ENCODE measurements around the gene DNAJB8.

The DNAJB8 gene

DNA sequence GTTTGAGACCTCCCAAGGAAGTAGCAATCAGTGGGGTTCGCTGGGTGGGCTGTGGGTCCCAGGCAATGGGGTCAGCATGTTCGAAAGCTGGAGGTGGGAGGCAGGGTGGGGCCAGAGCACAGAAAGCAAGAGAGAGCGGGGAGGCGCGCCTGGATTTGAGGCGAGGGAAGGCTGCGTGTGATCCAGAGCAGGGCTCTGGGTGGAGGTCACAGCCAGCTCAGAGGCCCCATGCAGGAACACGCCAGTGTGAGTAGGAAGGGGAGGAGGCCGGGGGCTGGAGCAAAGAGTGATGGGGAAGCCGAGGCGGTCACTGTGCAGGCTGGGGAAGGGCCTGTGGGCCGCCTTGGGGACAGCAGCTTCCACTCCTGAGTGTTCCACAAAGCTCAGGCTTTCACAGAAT, 8.8 kb downstream of the DNAJB8 start:
- no peak for DNase-seq (ENCODE audit: extremely low read depth, low read depth)
- TF ChIP-seq, protein P1, sequence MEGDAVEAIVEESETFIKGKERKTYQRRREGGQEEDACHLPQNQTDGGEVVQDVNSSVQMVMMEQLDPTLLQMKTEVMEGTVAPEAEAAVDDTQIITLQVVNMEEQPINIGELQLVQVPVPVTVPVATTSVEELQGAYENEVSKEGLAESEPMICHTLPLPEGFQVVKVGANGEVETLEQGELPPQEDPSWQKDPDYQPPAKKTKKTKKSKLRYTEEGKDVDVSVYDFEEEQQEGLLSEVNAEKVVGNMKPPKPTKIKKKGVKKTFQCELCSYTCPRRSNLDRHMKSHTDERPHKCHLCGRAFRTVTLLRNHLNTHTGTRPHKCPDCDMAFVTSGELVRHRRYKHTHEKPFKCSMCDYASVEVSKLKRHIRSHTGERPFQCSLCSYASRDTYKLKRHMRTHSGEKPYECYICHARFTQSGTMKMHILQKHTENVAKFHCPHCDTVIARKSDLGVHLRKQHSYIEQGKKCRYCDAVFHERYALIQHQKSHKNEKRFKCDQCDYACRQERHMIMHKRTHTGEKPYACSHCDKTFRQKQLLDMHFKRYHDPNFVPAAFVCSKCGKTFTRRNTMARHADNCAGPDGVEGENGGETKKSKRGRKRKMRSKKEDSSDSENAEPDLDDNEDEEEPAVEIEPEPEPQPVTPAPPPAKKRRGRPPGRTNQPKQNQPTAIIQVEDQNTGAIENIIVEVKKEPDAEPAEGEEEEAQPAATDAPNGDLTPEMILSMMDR (IDR thresholded peaks at IDR 0.05; ENCODE audit: low read depth, low read length), result no peak

DNA sequence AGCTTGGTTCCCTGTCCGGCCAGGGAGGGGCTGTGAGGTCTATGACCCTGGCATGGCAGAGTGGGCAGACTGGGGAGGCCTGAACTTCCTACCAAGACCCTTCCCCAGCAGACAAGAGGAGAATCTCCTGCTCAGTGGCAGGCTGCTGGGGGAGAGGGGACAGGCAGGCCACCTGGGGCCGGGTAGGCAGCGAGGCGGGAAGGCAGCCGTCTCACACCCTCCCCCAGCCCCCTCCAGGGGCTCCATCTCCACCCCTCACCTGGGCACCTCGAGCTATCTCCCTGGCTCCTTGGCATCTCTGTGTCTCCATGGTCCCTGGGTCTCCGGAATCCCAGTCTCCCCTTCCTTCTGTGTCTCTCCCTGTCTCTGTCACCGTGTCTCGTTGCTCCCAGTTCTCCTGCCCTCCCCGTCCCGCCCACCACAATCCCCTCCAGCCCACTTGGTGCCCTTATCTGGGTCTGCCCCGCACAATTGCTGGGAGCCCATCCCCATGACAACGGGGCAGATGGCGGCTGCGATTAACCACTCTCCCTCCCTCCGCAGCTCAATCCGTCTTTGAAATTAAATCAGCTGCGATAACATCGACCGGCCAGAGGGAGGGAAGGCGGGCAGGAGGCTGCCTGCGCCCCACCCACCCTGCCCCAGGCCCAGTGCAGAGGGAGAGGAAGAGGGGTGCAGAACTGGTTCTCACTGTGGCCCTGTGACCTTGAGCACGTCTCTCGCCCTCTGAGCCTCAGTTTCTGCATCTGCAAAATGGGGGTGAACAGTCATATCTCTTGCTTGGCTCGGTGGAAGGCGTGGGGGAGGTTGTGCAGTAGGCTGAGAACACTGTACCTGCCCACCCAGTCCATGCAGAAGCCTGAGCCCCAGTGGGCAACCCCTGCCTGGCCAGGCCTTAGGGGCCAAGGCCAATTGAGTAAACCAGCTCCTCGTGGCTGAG, 9.6 kb downstream of the DNAJB8 start:
- TF ChIP-seq, protein P1 (IDR thresholded peaks at IDR 0.05; ENCODE audit: low read depth, low read length), result no peak
- DNase-seq (ENCODE audit: extremely low read depth, low read depth), result no peak

DNA sequence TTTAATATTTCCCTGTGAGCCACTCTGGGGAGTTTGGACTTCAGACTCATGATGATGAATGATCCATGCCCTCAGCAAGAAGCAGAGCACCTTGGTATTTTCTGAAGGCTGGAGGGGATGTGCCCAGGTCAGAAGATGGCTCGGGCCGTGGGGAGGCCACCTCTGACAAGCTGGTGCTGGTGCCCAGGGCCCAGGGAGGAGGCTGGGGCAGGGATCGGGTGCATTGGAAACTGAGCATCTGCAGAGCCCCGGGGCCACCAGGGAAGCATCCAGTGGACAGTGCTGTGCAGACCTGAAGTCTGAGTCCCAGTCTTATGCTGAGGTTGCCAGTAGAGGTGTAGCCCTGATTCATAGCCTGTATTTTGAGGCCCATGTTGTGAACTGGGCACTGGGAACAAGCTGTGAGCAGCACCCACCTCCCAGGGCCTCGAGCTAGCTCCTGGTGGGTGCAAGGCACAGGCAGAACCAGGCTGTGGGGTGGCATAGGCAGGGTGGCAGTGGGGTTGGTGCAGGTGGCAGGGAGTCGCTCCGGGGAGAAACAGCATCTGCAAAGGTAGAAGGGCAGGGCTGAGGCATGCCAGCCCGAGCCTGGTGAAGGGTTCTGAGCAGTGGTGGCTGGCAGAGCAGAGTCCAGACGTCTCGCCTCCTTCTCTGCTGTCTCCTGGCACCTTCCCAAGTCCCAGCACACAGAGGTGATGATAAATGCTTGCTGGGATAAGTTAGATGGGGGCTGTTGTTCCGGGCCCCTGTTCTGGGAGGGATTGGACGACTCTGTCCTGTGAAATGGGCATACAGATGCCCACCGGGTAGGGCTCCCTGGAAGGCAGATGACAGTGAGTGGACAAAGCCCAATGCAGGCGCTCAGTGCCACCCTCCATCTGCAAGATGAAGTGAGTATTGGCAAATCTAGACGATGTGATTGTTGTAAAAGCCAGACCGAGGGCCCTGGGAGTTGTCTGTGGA, 10.6 kb downstream of the DNAJB8 start:
- TF ChIP-seq, protein P1 (IDR thresholded peaks at IDR 0.05; ENCODE audit: low read depth, low read length), result no peak
- DNase-seq (ENCODE audit: extremely low read depth, low read depth), result no peak

DNA sequence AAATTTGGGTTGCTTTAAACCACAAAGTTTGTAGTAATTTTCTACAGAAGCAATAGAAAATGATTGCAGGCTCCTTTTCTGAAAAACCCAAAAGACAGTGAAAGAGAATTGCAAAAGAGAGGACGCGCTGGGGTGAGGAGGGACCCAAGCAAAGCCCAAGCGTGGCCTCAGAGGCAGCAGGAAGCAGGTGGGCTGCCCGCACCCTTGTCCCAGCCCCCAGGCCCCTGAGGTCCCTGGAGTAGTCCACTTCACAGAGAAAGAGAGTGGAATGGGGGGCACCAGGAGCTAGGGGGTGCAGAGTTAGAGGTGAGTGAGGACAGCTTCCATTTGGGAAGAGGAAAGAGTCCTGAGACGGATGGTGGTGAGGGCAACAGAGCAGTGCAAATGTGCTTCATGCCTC, 11.6 kb downstream of the DNAJB8 start:
- TF ChIP-seq, protein P1 (IDR thresholded peaks at IDR 0.05; ENCODE audit: low read depth, low read length), result no peak
- no peak for DNase-seq (ENCODE audit: extremely low read depth, low read depth)

DNA sequence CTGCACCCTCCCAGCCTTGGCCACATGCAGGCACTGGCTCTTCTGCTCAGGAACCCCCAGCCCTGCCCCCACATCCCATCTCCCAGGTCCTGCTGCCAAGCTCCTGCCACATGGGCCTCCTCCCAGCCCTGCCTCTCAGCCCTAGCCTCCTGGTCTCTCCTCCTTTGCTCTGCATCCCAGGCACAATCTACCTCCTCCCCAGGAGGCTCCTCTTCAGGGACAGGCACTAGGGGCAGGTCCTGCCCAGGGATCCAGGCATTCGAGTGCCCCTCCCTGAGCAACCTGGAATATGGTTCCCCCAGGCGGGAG, 12.4 kb downstream of the DNAJB8 start:
- TF ChIP-seq, protein P1 (IDR thresholded peaks at IDR 0.05; ENCODE audit: low read depth, low read length), result no peak
- DNase-seq (ENCODE audit: extremely low read depth, low read depth), result no peak

DNA sequence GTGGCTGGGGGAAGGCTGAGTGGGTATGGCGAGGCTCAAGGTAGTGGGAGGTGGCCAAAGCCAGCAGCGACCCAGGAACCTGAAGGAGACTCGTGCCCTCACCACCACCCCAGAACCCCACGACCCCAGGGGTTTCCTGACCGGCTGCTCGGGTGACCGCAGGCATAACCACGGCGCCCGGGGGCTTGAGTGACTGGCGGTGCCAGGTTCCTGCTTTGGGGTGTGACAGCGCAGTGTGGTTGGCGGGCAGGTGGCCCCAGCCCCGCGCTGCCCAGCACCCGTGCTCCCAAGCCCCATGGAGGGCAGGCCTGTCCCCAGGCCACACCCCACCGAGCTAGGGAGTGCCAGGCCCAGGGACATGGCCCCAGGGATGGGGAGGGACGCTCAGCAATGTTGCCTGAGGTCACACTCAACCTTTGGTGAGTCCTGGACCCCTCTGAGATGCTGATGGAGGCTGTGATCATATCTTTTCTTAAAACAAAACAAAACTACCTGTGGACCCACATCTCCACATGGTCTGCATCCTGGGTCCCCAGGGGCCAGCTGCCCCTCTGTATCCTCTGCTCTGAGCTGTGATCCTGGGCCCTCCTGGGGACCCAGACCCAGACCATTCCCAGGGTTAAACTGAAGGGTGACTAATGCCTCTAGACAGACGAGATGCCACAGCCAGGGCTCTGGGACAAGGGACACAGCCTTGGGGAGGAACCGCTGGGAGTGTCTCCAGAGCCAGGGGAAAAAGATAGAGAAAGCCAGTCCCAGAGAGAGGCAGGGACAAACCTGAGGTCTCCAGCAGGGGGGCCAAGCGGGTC, 13.0 kb downstream of the DNAJB8 start:
- DNase-seq (ENCODE audit: extremely low read depth, low read depth), result no peak
- TF ChIP-seq, protein P1 (IDR thresholded peaks at IDR 0.05; ENCODE audit: low read depth, low read length), result no peak

Measured in AG09319 (cell line).